Endothelial cell of umbilical vein (primary cell): ENCODE data around the gene CPNE1.

Experiments
- EZH2 ChIP-seq: IDR thresholded peaks from 2 replicates; pipeline ENCODE4 v1.6.1; 2012; ENCODE audit warnings: borderline replicate concordance, low read depth, mild to moderate bottlenecking, moderate library complexity, low read length, inconsistent platforms; ENCODE audit not compliant: severe bottlenecking
- GATA2 ChIP-seq: IDR thresholded peaks from 2 replicates; pipeline ENCODE4 v1.7.0; 2011; ENCODE audit warnings: low read depth, mild to moderate bottlenecking, moderate library complexity, mixed read lengths, low read length; ENCODE audit not compliant: insufficient read length, insufficient read depth
- JUN ChIP-seq: IDR thresholded peaks from 2 replicates; pipeline ENCODE4 v1.6.1; 2011; ENCODE audit warnings: borderline replicate concordance, low read depth; ENCODE audit not compliant: insufficient read length, insufficient read depth
- MYC ChIP-seq: IDR thresholded peaks from one replicate; pipeline ENCODE4 v1.6.1; 2011; ENCODE audit warnings: mild to moderate bottlenecking, low read depth, low read length
- POLR2A ChIP-seq: IDR thresholded peaks from 2 replicates; pipeline ENCODE4 v1.6.1; 2012; ENCODE audit warnings: low read depth, mild to moderate bottlenecking, control low read depth, low read length
- POLR2AphosphoS5 ChIP-seq: IDR thresholded peaks from 2 replicates; pipeline ENCODE4 v1.6.1; 2012; ENCODE audit warnings: low read depth, mild to moderate bottlenecking, control low read depth, low read length, moderate library complexity; ENCODE audit not compliant: insufficient read depth
- TF ChIP-seq, protein P1 (sequence below), 2 donors: IDR thresholded peaks; 1 replicate in 1 of 2; 2 replicates in 1 of 2; pipeline ENCODE4 v1.5.1; 2011; ENCODE audit warnings: low read length in 2 of 2, mild to moderate bottlenecking in 2 of 2, moderate library complexity in 2 of 2, control low read depth in 1 of 2, inconsistent platforms in 1 of 2, low read depth in 1 of 2; ENCODE audit not compliant: insufficient read depth in 1 of 2; ENCODE audit errors: extremely low read depth in 1 of 2
- TF ChIP-seq, protein P2 (sequence below): IDR thresholded peaks from 2 replicates; pipeline ENCODE4 v1.6.1; 2011; ENCODE audit not compliant: insufficient read depth, insufficient read length

DNA sequence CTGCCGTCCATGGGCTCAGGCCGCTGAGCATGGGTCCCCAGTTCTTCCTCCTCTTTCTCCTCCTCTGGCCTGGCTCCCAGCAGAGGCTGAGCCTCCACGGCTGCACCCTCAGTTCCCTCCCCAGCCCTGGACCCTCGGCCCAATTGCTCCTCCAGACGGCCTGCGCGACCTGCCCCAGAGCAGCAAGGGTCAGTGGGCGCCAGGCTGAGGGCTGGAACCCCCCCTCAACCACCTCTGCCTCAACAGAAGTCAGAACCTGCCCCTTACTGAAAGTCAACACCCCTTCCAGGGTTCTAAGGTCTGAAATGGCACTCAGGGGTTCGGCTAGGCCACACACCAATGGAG is 65.0 kb downstream of the CPNE1 start:
- TF ChIP-seq, protein P1, sequence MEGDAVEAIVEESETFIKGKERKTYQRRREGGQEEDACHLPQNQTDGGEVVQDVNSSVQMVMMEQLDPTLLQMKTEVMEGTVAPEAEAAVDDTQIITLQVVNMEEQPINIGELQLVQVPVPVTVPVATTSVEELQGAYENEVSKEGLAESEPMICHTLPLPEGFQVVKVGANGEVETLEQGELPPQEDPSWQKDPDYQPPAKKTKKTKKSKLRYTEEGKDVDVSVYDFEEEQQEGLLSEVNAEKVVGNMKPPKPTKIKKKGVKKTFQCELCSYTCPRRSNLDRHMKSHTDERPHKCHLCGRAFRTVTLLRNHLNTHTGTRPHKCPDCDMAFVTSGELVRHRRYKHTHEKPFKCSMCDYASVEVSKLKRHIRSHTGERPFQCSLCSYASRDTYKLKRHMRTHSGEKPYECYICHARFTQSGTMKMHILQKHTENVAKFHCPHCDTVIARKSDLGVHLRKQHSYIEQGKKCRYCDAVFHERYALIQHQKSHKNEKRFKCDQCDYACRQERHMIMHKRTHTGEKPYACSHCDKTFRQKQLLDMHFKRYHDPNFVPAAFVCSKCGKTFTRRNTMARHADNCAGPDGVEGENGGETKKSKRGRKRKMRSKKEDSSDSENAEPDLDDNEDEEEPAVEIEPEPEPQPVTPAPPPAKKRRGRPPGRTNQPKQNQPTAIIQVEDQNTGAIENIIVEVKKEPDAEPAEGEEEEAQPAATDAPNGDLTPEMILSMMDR (IDR thresholded peaks at IDR 0.05; ENCODE audit: extremely low read depth in 1 of 2, insufficient read depth in 1 of 2, low read depth in 1 of 2, low read length in 2 of 2) = no peak
- no peak for TF ChIP-seq POLR2AphosphoS5
- no peak for TF ChIP-seq JUN
- TF ChIP-seq EZH2 = no peak
- no peak for TF ChIP-seq POLR2A
- TF ChIP-seq, protein P2, sequence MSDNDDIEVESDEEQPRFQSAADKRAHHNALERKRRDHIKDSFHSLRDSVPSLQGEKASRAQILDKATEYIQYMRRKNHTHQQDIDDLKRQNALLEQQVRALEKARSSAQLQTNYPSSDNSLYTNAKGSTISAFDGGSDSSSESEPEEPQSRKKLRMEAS = no peak
- TF ChIP-seq MYC = no peak
- no peak for TF ChIP-seq GATA2
